Neural cell (in vitro differentiated cells): ENCODE measurements around the gene CYP2U1. TPM values are rescaled to one million over a fixed set of nuclear protein-coding genes. Genes with fewer than 3 reads are reported as not detected.

Experiments
- H2AFZ ChIP-seq: fragments of 200-600, 300-800 bp; sonication (generic), shearing (Covaris generic); 2 replicates; pipeline ENCODE4 v1.6.0; 2014; ENCODE audit warnings: low read depth, mild to moderate bottlenecking, antibody characterized with exemption, low read length, moderate library complexity
- H3F3A ChIP-seq: fragments of 200-600 bp; shearing (Covaris generic); 2 replicates; pipeline ENCODE4 v1.6.1; 2016; ENCODE audit warnings: mild to moderate bottlenecking, moderate library complexity, mixed read lengths, antibody characterized with exemption, low read length; ENCODE audit not compliant: insufficient read depth, poor library complexity, severe bottlenecking
- H3K27ac ChIP-seq: fragments of 200-600, 300-800 bp; sonication (generic), shearing (Covaris generic); 2 replicates; pipeline ENCODE4 v1.5.1; 2014; ENCODE audit warnings: mild to moderate bottlenecking, low read length, moderate library complexity
- H3K27me3 ChIP-seq: fragments of 300-800, 200-600 bp; sonication (generic), shearing (Covaris generic); 2 replicates; pipeline ENCODE4 v1.6.0; 2014; ENCODE audit warnings: mild to moderate bottlenecking, low read depth, low read length, moderate library complexity; ENCODE audit not compliant: insufficient read depth
- H3K36me3 ChIP-seq: fragments of 300-800, 200-600 bp; sonication (generic), shearing (Covaris generic); 2 replicates; pipeline ENCODE4 v1.5.1; 2014; ENCODE audit warnings: mild to moderate bottlenecking, antibody characterized with exemption, low read length, moderate library complexity; ENCODE audit not compliant: insufficient read depth
- H3K4me2 ChIP-seq: fragments of 300-800, 200-600 bp; sonication (generic), shearing (Covaris generic); 2 replicates; pipeline ENCODE4 v1.6.0; 2014; ENCODE audit warnings: mild to moderate bottlenecking, low read length
- H3K4me3 ChIP-seq: fragments of 300-800, 200-600 bp; sonication (generic), shearing (Covaris generic); 2 replicates; pipeline ENCODE4 v1.5.1; 2014; ENCODE audit warnings: mild to moderate bottlenecking, low read length, moderate library complexity
- H3K79me2 ChIP-seq: fragments of 200-600 bp; shearing (Covaris generic); replicated peaks from 2 replicates; pipeline ENCODE4 v1.6.0; 2014; ENCODE audit warnings: mild to moderate bottlenecking, low read length, moderate library complexity; ENCODE audit not compliant: insufficient read depth
- H3K9ac ChIP-seq: fragments of 300-800, 200-600 bp; sonication (generic), shearing (Covaris generic); 2 replicates; pipeline ENCODE4 v1.6.1; 2016; ENCODE audit warnings: mild to moderate bottlenecking, low read length, mixed read lengths
- H3K9me2 ChIP-seq: fragments of 200-600 bp; shearing (Covaris generic); 2 replicates; pipeline ENCODE4 v1.6.1; 2016; ENCODE audit warnings: mild to moderate bottlenecking, low read length, mixed read lengths; ENCODE audit not compliant: insufficient read depth
- H3K9me3 ChIP-seq: fragments of 200-600, 300-800 bp; sonication (generic), shearing (Covaris generic); 2 replicates; pipeline ENCODE4 v1.6.1; 2016; ENCODE audit warnings: mild to moderate bottlenecking, mixed run types, low read length, moderate library complexity, mixed read lengths
- H4K20me1 ChIP-seq: fragments of 200-600 bp; shearing (Covaris generic); 2 replicates; pipeline ENCODE4 v1.6.1; 2016; ENCODE audit warnings: mild to moderate bottlenecking, mixed run types; ENCODE audit not compliant: insufficient read depth
- EP300 ChIP-seq: fragments of 450-650 bp; conservative IDR thresholded peaks from 2 replicates; pipeline ENCODE4 v1.6.1; 2014; ENCODE audit warnings: antibody characterized with exemption, mild to moderate bottlenecking, moderate library complexity; ENCODE audit not compliant: poor library complexity, severe bottlenecking
- EZH2 ChIP-seq: fragments of 200-600, 300-800 bp; shearing (Covaris generic), sonication (generic); IDR thresholded peaks from 2 replicates; pipeline ENCODE4 v1.6.1; 2014; ENCODE audit warnings: antibody characterized with exemption, low read length, borderline replicate concordance, mild to moderate bottlenecking; ENCODE audit not compliant: insufficient read depth, poor library complexity, severe bottlenecking
- MXI1 ChIP-seq: fragments of 450-650 bp; conservative IDR thresholded peaks from 2 replicates; pipeline ENCODE4 v1.6.1; 2014; ENCODE audit warnings: antibody characterized with exemption, mild to moderate bottlenecking; ENCODE audit not compliant: poor library complexity, severe bottlenecking
- POLR2AphosphoS5 ChIP-seq: IDR thresholded peaks from 2 replicates; pipeline ENCODE4 v1.6.1; 2012
- RAD21 ChIP-seq: fragments of 450-650 bp; conservative IDR thresholded peaks from 2 replicates; pipeline ENCODE4 v1.6.1; 2014; ENCODE audit warnings: antibody characterized with exemption, mild to moderate bottlenecking, moderate library complexity
- SMC3 ChIP-seq: fragments of 450-650 bp; conservative IDR thresholded peaks from 2 replicates; pipeline ENCODE4 v1.6.1; 2014; ENCODE audit warnings: antibody characterized with exemption, mild to moderate bottlenecking, moderate library complexity; ENCODE audit not compliant: poor library complexity
- TAF1 ChIP-seq: IDR thresholded peaks from 2 replicates; pipeline ENCODE4 v1.6.1; 2012; ENCODE audit warnings: low read depth
- polyA plus RNA-seq: library from polyadenylated mRNA; depleted of rRNA; stranded (reverse); fragments of >200 nt; gene quantifications from 2 replicates; pipeline ENCODE4 v1.2.3, GENCODE V29; 2014
- TF ChIP-seq, protein P1 (sequence below): fragments of 450-650 bp; IDR thresholded peaks from 2 replicates; pipeline ENCODE4 v1.5.1; 2014; ENCODE audit warnings: antibody characterized with exemption, mild to moderate bottlenecking, moderate library complexity; ENCODE audit not compliant: poor library complexity, severe bottlenecking
- TF ChIP-seq, protein P2 (sequence below): IDR thresholded peaks from 2 replicates; pipeline ENCODE4 v1.6.1; 2012; ENCODE audit warnings: borderline replicate concordance

CYP2U1 gene
- polyA plus RNA-seq, 1 donor from 2014 or later = 8.8 TPM

DNA sequence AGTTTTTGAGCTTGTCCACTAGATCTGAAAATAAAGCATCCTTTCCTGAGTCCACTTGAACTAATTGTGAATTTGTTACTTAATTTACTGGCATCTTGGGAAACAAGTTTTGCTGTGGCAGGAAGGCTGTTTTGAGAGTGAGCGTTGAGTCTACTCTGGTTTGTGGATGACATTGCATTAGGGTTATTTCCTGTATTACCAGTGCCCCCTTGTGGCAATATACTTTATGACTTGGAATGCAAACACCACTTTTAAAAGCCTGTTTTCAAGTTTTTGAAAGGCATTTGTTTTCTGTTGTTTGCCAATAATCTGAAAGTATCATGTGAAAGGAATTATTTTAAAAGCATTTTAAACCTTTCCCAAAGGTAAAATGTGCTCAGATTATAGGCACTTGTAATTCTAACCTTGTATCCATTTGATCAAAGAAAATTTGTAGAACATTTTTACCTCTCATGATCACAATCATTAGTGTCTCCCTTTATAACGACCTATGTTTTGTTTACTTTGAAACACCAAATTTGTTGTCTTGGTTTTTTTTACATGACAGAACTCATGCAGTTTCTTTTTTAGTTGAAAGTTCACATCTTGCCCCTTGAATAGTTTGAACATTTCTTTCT, 18.0 kb upstream of the CYP2U1 start:
- Histone ChIP-seq H3K9me3 (no peaks in the 10 kb centered on the region), H4K20me1 (no peaks in the 10 kb centered on the region), H3K36me3 (no peaks in the 10 kb centered on the region), H3K9me2 (no peaks in the 10 kb centered on the region), H2AFZ (no peak overlapping the region), H3K9ac (no peak overlapping the region), H3K27ac (no peak overlapping the region), H3K79me2 (no peaks in the 10 kb centered on the region), H3K4me3 (no peak overlapping the region), H3K4me2 (no peak overlapping the region), H3K27me3 (no peaks in the 10 kb centered on the region), H3F3A (no peaks in the 10 kb centered on the region)
- TF ChIP-seq RAD21 = peak; percentile 91
- TF ChIP-seq, protein P1, sequence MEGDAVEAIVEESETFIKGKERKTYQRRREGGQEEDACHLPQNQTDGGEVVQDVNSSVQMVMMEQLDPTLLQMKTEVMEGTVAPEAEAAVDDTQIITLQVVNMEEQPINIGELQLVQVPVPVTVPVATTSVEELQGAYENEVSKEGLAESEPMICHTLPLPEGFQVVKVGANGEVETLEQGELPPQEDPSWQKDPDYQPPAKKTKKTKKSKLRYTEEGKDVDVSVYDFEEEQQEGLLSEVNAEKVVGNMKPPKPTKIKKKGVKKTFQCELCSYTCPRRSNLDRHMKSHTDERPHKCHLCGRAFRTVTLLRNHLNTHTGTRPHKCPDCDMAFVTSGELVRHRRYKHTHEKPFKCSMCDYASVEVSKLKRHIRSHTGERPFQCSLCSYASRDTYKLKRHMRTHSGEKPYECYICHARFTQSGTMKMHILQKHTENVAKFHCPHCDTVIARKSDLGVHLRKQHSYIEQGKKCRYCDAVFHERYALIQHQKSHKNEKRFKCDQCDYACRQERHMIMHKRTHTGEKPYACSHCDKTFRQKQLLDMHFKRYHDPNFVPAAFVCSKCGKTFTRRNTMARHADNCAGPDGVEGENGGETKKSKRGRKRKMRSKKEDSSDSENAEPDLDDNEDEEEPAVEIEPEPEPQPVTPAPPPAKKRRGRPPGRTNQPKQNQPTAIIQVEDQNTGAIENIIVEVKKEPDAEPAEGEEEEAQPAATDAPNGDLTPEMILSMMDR = peak; percentile 86
- TF ChIP-seq MXI1 = no peak
- TF ChIP-seq TAF1 = no peak
- TF ChIP-seq SMC3 = peak; percentile 86
- TF ChIP-seq, protein P2, sequence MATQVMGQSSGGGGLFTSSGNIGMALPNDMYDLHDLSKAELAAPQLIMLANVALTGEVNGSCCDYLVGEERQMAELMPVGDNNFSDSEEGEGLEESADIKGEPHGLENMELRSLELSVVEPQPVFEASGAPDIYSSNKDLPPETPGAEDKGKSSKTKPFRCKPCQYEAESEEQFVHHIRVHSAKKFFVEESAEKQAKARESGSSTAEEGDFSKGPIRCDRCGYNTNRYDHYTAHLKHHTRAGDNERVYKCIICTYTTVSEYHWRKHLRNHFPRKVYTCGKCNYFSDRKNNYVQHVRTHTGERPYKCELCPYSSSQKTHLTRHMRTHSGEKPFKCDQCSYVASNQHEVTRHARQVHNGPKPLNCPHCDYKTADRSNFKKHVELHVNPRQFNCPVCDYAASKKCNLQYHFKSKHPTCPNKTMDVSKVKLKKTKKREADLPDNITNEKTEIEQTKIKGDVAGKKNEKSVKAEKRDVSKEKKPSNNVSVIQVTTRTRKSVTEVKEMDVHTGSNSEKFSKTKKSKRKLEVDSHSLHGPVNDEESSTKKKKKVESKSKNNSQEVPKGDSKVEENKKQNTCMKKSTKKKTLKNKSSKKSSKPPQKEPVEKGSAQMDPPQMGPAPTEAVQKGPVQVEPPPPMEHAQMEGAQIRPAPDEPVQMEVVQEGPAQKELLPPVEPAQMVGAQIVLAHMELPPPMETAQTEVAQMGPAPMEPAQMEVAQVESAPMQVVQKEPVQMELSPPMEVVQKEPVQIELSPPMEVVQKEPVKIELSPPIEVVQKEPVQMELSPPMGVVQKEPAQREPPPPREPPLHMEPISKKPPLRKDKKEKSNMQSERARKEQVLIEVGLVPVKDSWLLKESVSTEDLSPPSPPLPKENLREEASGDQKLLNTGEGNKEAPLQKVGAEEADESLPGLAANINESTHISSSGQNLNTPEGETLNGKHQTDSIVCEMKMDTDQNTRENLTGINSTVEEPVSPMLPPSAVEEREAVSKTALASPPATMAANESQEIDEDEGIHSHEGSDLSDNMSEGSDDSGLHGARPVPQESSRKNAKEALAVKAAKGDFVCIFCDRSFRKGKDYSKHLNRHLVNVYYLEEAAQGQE = no peak
- no peak for TF ChIP-seq POLR2AphosphoS5

DNA sequence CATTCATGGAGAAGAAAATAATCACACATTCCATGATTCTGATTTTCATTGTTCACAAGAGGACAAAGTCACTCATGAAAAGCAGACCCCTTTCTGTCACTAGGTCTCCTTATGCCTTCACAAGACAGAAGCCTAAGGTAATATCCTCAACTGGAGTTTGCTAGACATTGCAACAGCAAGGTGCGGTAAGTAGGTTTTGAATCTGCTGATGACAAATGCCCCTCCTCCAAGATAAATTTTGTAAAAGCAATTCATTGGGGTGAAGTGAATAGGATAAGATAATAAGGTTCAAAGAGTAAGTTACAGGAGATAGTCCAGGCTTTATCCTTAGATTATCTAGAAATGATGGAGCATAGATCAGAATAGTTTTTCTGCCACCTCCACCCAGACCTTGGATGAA, 16.1 kb upstream of the CYP2U1 start:
- Histone ChIP-seq H3F3A (no peaks in the 10 kb centered on the region), H4K20me1 (no peaks in the 10 kb centered on the region), H2AFZ (no peak overlapping the region), H3K27me3 (no peaks in the 10 kb centered on the region), H3K9me2 (no peaks in the 10 kb centered on the region), H3K9ac (no peak overlapping the region), H3K4me2 (no peak overlapping the region), H3K79me2 (no peaks in the 10 kb centered on the region), H3K4me3 (no peak overlapping the region), H3K9me3 (no peaks in the 10 kb centered on the region), H3K27ac (no peak overlapping the region), H3K36me3 (no peaks in the 10 kb centered on the region)
- no peak for TF ChIP-seq POLR2AphosphoS5
- no peak for TF ChIP-seq EZH2
- no peak for TF ChIP-seq EP300
- TF ChIP-seq, protein P2 = no peak
- no peak for TF ChIP-seq MXI1
- TF ChIP-seq SMC3 = no peak
- no peak for TF ChIP-seq TAF1
- no peak for TF ChIP-seq RAD21
- TF ChIP-seq, protein P1 = no peak
